Stimulated activated CD8-positive, alpha-beta memory T cell treated with anti-CD3 and anti-CD28 coated beads, Interleukin-15, amount 100 ng/mL, for 4 hours (primary cell): ENCODE measurements around the gene GATA6.
"Not testable (repeated sequence)": the region's sequence is repeated elsewhere in the genome, so short reads cannot be mapped to it uniquely, and the experiment has no call there.

Experiments used
- DNase-seq, 2 donors: peaks; one replicate each; pipeline ENCODE4 v3.0.0-alpha.2; 2020; ENCODE audit warnings: low read depth in 2 of 2

The GATA6 gene

GRCh38 chr18:22204996-22205395 is 35.6 kb downstream of the GATA6 start:
- no peak for DNase-seq

- no peak for DNase-seq
Measured at GRCh38 chr18:22207021-22207758, 37.8 kb downstream of the GATA6 start.

- no peak for DNase-seq
Measured at GRCh38 chr18:22210311-22210754, 40.9 kb downstream of the GATA6 start.

GRCh38 chr18:22211657-22212056 is 42.3 kb downstream of the GATA6 start:
- DNase-seq = no peak

GRCh38 chr18:22213333-22213973 is 44.1 kb downstream of the GATA6 start:
- no peak for DNase-seq

GRCh38 chr18:22214731-22215528 is 45.5 kb downstream of the GATA6 start:
- no peak for DNase-seq

GRCh38 chr18:22218835-22219234 is 49.4 kb downstream of the GATA6 start:
- no peak for DNase-seq

- no peak for DNase-seq
Measured at GRCh38 chr18:22219568-22220355, 50.4 kb downstream of the GATA6 start.

- DNase-seq = not testable (repeated sequence)
Measured at GRCh38 chr18:22220585-22220984, 51.2 kb downstream of the GATA6 start.

- DNase-seq = no peak
Measured at GRCh38 chr18:22221350-22221749, 52.0 kb downstream of the GATA6 start.

GRCh38 chr18:22223254-22223964 is 54.0 kb downstream of the GATA6 start:
- DNase-seq = no peak

- DNase-seq = no peak
Measured at GRCh38 chr18:22223965-22224322, 54.6 kb downstream of the GATA6 start.

GRCh38 chr18:22224339-22224738 is 55.0 kb downstream of the GATA6 start:
- no peak for DNase-seq

- DNase-seq = no peak
Measured at GRCh38 chr18:22226801-22227200, 57.4 kb downstream of the GATA6 start.

GRCh38 chr18:22228976-22229375 is 59.6 kb downstream of the GATA6 start:
- DNase-seq = no peak

- DNase-seq = no peak
Measured at GRCh38 chr18:22229456-22230124, 60.2 kb downstream of the GATA6 start.

GRCh38 chr18:22230471-22230945 is 61.1 kb downstream of the GATA6 start:
- no peak for DNase-seq

GRCh38 chr18:22233266-22233665 is 63.9 kb downstream of the GATA6 start:
- no peak for DNase-seq

GRCh38 chr18:22238036-22238435 is 68.6 kb downstream of the GATA6 start:
- peak in 1 of 2 donors; percentile 7 for DNase-seq

GRCh38 chr18:22238681-22239080 is 69.3 kb downstream of the GATA6 start:
- no peak for DNase-seq
